ENCODE data around the gene MAN2C1. TPM values are rescaled to one million over a fixed set of nuclear protein-coding genes. Genes with fewer than 3 reads are reported as not detected.

Gene MAN2C1
- total RNA-seq, 1 donor from 2014 or later: 198 TPM

- Histone ChIP-seq H3K27me3 (no peaks in the 10 kb centered on the region), H3K4me1 (peaks cover 20% of the 10 kb centered on the region), H3K27ac (no peak overlapping the region), H3K4me3 (no peak overlapping the region), H3K9me3 (no peaks in the 10 kb centered on the region), H3K36me3 (peaks cover 0 to 59% of the 10 kb centered on the region in 2 donors)
- TF ChIP-seq CTCF (IDR thresholded peaks at IDR 0.05) (no peak), POLR2AphosphoS5 (IDR thresholded peaks at IDR 0.05; ENCODE audit: insufficient read depth in 1 of 2, low read depth in 1 of 2) (no peak), POLR2A (IDR thresholded peaks at IDR 0.05) (no peak)
- intact Hi-C loops (cut with DNase I): no loop called here
- DNase-seq (ENCODE audit: extremely low spot score in 2 of 2): no peak
Observed at GRCh38 chr15:75371486-75371885, 3.1 kb upstream of the MAN2C1 start.

- intact Hi-C loops (cut with DNase I): loop anchor here (2.0 to 5.0 kb wide), 2 partner anchors 83 to 267 kb away; no protein-coding TSS in a partner anchor
- Histone ChIP-seq H3K4me1 (peaks cover 20% of the 10 kb centered on the region), H3K4me3 (no peak overlapping the region), H3K27me3 (no peaks in the 10 kb centered on the region), H3K27ac (no peak overlapping the region), H3K36me3 (peaks cover 0 to 62% of the 10 kb centered on the region in 2 donors), H3K9me3 (no peaks in the 10 kb centered on the region)
- DNase-seq (ENCODE audit: extremely low spot score in 2 of 2): peak in 1 of 2 donors; percentile 69
- TF ChIP-seq POLR2A (IDR thresholded peaks at IDR 0.05): no peak
- TF ChIP-seq CTCF (IDR thresholded peaks at IDR 0.05): no peak
- no peak for TF ChIP-seq POLR2AphosphoS5 (IDR thresholded peaks at IDR 0.05; ENCODE audit: insufficient read depth in 1 of 2, low read depth in 1 of 2)
Observed at GRCh38 chr15:75369897-75370581, 1.6 kb upstream of the MAN2C1 start.

- DNase-seq (ENCODE audit: extremely low spot score in 2 of 2): no peak
- H3K27ac ChIP-seq: peak overlapping the region; percentile 91
- TF ChIP-seq POLR2AphosphoS5 (IDR thresholded peaks at IDR 0.05; ENCODE audit: insufficient read depth in 1 of 2, low read depth in 1 of 2) (no peak), CTCF (IDR thresholded peaks at IDR 0.05) (no peak), POLR2A (IDR thresholded peaks at IDR 0.05) (no peak)
- H3K4me3 ChIP-seq: peak overlapping the region; percentile 68 to 81
- no peaks in the 10 kb centered on the region for H3K27me3 ChIP-seq
- no peaks in the 10 kb centered on the region for H3K9me3 ChIP-seq
- peaks cover 20% of the 10 kb centered on the region for H3K4me1 ChIP-seq
- intact Hi-C loops (cut with DNase I): loop anchor here (2.0 to 5.0 kb wide), 2 partner anchors 84 to 269 kb away; no protein-coding TSS in a partner anchor
- H3K36me3 ChIP-seq: peaks cover 0 to 49% of the 10 kb centered on the region in 2 donors
Observed at GRCh38 chr15:75368689-75369239, 357 bp upstream of the MAN2C1 start.

GRCh38 chr15:75367406-75367912 is 948 bp downstream of the MAN2C1 start:
- Histone ChIP-seq H3K4me3 (peak overlapping the region; percentile 68 to 81), H3K4me1 (peaks cover 20% of the 10 kb centered on the region), H3K27me3 (no peaks in the 10 kb centered on the region), H3K27ac (peak overlapping the region; percentile 91), H3K9me3 (no peaks in the 10 kb centered on the region), H3K36me3 (peaks cover 0 to 51% of the 10 kb centered on the region in 2 donors)
- no peak for DNase-seq (ENCODE audit: extremely low spot score in 2 of 2)
- intact Hi-C loops (cut with DNase I): loop anchor here (5.0 kb wide), 1 partner anchor 270 kb away; no protein-coding TSS in a partner anchor
- peak in 2 of 3 experiments; percentile 27 to 72 for TF ChIP-seq CTCF (IDR thresholded peaks at IDR 0.05)
- TF ChIP-seq POLR2A (IDR thresholded peaks at IDR 0.05): no peak
- no peak for TF ChIP-seq POLR2AphosphoS5 (IDR thresholded peaks at IDR 0.05; ENCODE audit: insufficient read depth in 1 of 2, low read depth in 1 of 2)
